Lower leg skin (tissue), 3 donors: ENCODE measurements around the gene ARID3B.

ENCODE experiments used
- CTCF ChIP-seq, 3 donors: fragments of 450-650 bp; IDR thresholded peaks; one replicate each; pipeline ENCODE4 v1.5.1; 2016; ENCODE audit warnings: antibody characterized with exemption in 3 of 3, mild to moderate bottlenecking in 3 of 3, moderate library complexity in 2 of 3
- POLR2A ChIP-seq, 2 donors: fragments of 450-650 bp; IDR thresholded peaks; one replicate each; pipeline ENCODE4 v1.6.1; 2016 to 2017; ENCODE audit warnings: antibody characterized with exemption in 2 of 2, mild to moderate bottlenecking in 1 of 2, moderate library complexity in 1 of 2

GRCh38 chr15:74621936-74622335 lies 80.9 kb downstream of the ARID3B start:
- TF ChIP-seq CTCF (IDR thresholded peaks at IDR 0.05) (no peak), POLR2A (IDR thresholded peaks at IDR 0.05) (no peak)
